ENCODE data around the gene M1AP.

Gene M1AP, protein sequence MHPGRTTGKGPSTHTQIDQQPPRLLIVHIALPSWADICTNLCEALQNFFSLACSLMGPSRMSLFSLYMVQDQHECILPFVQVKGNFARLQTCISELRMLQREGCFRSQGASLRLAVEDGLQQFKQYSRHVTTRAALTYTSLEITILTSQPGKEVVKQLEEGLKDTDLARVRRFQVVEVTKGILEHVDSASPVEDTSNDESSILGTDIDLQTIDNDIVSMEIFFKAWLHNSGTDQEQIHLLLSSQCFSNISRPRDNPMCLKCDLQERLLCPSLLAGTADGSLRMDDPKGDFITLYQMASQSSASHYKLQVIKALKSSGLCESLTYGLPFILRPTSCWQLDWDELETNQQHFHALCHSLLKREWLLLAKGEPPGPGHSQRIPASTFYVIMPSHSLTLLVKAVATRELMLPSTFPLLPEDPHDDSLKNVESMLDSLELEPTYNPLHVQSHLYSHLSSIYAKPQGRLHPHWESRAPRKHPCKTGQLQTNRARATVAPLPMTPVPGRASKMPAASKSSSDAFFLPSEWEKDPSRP

DNA sequence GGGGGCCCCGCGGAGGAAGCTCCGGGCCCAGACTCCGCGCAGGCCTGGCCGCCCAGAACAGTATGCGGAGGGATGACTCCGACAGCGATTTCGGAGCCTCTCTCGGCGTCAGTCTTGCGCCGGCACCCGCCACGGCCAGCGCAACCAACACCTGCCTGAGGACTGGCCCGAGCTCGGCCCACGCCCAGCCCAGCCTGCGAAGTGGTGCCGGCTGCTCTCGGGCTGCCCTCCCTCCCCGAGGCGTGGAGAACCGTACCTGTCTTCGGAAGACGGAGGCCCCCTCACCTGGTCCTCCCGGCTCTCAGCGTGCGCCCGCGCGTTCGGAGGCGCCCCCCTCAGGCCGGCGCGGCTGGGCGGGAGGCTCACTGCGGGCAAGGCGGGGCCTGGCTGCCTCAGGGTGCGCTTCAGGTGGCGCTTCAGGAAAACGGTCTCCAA is at the start of gene M1AP:
Gene M1AP (minus strand): TSS at position 322 of the 435 bp plus-strand sequence. CDS start 8,055 bp downstream, outside the sequence.
- no peak for DNase-seq (ENCODE audit: low read depth)

GRCh38 chr2:74696829-74697228 is 48.7 kb upstream of the M1AP start:
- no peak for DNase-seq (ENCODE audit: low read depth)

- DNase-seq (ENCODE audit: low read depth) = no peak
Observed at GRCh38 chr2:74695663-74696062, 47.5 kb upstream of the M1AP start.

DNA sequence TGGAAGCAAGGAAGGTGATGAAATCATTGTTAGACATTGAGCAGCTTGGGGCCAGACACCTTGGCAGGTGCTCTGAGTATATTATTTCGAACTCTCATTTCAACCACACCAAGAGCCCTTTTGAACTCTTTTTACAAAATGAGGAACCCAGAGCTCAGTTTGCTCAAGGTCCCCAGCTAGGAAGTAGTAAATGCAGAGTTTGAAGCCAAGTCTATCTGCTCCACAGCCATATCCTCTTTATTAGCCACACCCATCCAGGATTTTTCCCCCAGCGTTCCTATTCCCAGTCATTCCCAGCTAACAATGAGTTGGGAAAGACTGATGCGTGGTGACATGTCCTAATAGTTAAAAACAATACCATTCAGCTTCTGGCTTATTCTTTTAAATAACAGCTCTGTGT is 46.2 kb upstream of the M1AP start:
- DNase-seq (ENCODE audit: low read depth) = no peak

DNA sequence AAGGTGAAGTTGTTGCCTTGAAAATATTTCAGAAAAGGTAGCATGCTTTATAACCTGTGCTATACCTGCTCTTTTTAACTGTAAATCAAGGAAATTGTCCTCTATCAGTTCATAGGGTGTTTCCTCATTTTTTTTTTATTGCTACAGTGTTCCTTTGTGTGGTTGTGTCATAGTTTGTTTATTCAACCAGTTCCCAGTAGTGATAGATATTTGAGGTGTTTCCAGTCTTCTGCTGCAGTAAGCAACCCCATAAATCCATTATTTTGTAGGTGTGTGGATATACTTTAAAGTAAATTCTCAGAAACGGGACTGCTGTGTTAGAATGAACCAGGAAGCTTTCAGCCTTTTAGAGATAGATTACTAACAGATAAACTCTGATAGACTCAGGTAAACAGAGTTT is 45.5 kb upstream of the M1AP start:
- DNase-seq (ENCODE audit: low read depth) = no peak

GRCh38 chr2:74693213-74693612 is 45.1 kb upstream of the M1AP start:
- no peak for DNase-seq (ENCODE audit: low read depth)

- no peak for DNase-seq (ENCODE audit: low read depth)
Observed at GRCh38 chr2:74691929-74692328, 43.8 kb upstream of the M1AP start.

- peak; percentile 25 for DNase-seq (ENCODE audit: low read depth)
Observed at GRCh38 chr2:74690571-74690970, 42.4 kb upstream of the M1AP start.

DNA sequence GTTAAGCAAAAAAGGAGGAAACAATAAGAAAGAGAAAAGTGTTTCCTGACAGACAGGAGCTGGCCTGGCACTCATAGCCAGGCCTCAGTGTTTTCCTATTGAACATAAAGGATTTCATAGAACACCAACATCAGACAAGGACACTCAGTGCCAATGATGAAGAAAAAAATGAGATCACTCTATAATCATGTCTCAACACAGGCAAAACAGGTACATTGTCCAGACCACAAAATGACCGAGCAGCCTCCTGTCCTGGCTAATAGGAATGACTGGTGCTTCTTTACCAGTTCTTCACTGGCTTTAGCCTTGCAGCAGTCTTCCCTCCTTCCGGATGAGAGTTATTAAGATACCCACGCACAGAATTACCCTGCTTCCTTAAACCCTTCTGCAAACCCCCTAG is 41.5 kb upstream of the M1AP start:
- no peak for DNase-seq (ENCODE audit: low read depth)

DNA sequence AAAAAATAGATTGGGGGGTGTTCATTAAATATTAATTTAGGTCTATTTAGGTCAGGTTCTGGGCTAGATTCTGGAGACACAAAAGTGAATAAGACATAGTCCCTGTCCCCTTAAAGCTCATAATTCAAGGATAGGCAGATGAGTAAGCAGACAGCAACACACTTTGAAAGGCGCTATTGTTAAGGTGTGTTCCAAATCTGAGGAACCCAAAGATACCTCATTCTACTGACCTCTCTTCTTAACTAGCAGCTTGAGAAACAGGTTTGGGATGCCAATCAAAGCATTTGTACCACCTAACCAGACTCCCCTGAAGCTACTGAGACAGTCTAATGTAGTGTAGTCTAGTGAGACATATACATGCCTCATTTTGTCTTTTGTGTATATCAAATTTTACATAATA is 40.8 kb upstream of the M1AP start:
- DNase-seq (ENCODE audit: low read depth) = no peak

DNA sequence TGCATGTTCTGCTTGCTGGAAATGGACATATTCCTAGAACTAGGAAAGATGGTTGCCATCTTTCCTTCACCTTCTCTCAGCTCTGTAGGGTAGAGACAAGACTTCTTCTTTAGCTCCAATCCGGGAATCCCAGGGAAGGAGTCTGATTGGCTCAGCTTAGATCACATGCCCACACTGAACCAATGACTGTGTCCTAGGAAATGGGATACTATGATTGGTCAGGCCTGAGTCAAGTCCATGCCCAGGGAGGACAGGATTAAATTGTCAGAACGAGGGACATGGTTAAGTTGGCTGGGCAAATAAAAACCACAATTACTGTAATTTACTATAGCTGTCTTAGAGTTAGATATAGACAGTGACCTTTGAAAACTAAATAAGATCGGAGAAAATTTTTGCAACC is 37.3 kb upstream of the M1AP start:
- no peak for DNase-seq (ENCODE audit: low read depth)

DNA sequence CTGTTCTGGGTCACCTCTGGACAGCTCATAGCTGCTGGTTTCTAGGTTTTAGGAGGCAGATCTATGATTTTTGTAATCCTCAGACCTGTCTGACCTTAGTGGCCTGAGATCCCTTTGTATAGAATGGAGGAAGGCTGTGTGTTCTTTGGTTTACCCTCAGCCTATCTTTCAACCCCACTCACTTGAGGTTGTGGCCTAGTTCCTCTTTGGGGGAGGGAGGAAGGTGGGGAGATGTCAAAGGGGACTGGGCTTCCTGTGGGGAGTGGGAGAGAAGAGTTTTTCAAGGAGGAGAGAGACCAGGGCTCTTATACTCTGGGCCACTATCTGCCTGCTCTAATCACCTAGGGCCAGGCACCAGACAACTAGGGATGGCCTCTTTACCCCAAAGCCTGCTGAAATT is 34.4 kb upstream of the M1AP start:
- no peak for DNase-seq (ENCODE audit: low read depth)

DNA sequence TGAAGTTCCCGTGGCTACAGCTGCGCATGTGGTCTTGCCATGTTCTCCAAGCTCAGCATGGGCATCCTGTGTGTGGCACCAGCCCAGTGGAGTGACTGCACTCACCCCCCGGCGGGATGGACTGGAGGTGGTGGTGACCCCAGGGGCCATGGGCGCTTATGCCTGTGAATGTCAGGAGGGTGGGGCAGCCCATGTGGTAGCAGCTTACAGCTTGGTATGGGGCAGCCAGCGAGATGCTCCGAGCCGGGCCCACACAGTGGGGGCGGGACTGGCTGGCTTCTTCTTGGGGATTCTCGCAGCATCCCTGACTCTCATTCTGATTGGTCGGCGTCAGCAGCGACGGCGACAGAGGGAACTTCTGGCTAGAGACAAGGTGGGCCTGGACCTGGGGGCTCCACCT is 31.5 kb upstream of the M1AP start:
- DNase-seq (ENCODE audit: low read depth) = no peak

- no peak for DNase-seq (ENCODE audit: low read depth)
Observed at GRCh38 chr2:74676331-74676730, 28.2 kb upstream of the M1AP start.

- no peak for DNase-seq (ENCODE audit: low read depth)
Observed at GRCh38 chr2:74675090-74675489, 27.0 kb upstream of the M1AP start.

- no peak for DNase-seq (ENCODE audit: low read depth)
Observed at GRCh38 chr2:74673826-74674528, 25.8 kb upstream of the M1AP start.

GRCh38 chr2:74671479-74671878 is 23.3 kb upstream of the M1AP start:
- DNase-seq (ENCODE audit: low read depth) = peak; percentile 38

GRCh38 chr2:74670263-74670662 is 22.1 kb upstream of the M1AP start:
- DNase-seq (ENCODE audit: low read depth) = no peak

DNA sequence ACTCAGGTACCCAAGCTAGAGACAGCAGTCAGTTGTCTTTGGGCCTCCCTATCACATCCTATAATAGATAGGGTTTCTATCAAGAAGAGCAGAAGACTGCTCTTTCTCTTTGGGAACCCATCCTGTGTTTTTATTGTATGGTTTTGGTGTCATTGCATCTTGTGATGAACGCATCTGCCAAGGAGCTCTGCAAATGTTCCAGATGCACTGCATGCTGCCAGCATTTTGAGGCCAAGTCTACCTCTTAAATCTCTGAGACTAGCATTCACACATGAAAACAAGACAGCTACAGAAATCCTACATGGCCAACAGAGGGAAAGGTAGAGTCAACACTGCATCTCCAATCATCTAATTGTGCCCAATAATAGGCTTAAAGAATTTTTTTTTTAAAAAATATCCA is 20.0 kb upstream of the M1AP start:
- DNase-seq (ENCODE audit: low read depth) = no peak

- DNase-seq (ENCODE audit: low read depth) = no peak
Observed at GRCh38 chr2:74659462-74659861, 11.3 kb upstream of the M1AP start.

DNA sequence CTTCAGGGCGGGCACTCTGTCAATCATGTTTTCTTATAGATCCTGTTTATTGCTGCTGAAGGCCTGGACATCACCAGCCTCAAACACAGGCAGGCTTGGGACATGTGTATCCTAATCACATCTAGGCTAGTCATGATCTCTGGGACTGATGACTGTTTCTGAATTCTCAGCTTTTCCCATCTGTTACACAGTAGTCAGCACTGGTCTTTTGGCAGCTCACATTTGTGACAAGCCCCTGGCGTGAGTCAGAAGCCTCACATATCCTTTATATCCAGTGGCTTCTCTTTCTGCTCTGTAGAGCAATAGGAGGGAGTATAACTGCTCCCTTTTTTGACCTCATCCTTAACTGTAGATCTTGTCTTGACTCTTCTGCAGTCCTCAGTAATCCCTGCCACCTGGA is 10.4 kb upstream of the M1AP start:
- peak; percentile 84 for DNase-seq (ENCODE audit: low read depth)

- DNase-seq (ENCODE audit: low read depth) = no peak
Observed at GRCh38 chr2:74655579-74655978, 7.4 kb upstream of the M1AP start.

Data from GM04503 (cell line).